CD14-positive monocyte (primary cell): Measurements from ENCODE around the gene COL4A1. TPM values are rescaled to one million over a fixed set of nuclear protein-coding genes. Genes with fewer than 3 reads are reported as not detected.

Experiments
- DNase-seq, 3 donors: peaks; one replicate each; pipeline ENCODE4 v3.0.0-alpha.2; 2011 to 2022
- H2AFZ ChIP-seq: 2 replicates; pipeline ENCODE4 v1.6.0; 2012; ENCODE audit warnings: mild to moderate bottlenecking, low read depth, low read length, inconsistent platforms; ENCODE audit not compliant: insufficient read depth, poor library complexity, severe bottlenecking
- H3K27ac ChIP-seq, 2 donors: 1 replicate in 1 of 2; 2 replicates in 1 of 2; pipeline ENCODE4 v1.5.1; 2012 to 2013; ENCODE audit warnings: low read length in 2 of 2, control low read depth in 1 of 2, inconsistent platforms in 1 of 2, low read depth in 1 of 2, mild to moderate bottlenecking in 1 of 2
- H3K27me3 ChIP-seq, 2 donors: one replicate each; pipeline versions ENCODE4 v1.6.0 to v1.6.1; 2011 to 2013; ENCODE audit warnings: low read length in 2 of 2; ENCODE audit not compliant: control insufficient read depth in 2 of 2, insufficient read depth in 2 of 2
- H3K36me3 ChIP-seq, 2 donors: replicated peaks in 1 of 2; 1 replicate in 1 of 2; 2 replicates in 1 of 2; pipeline versions ENCODE4 v1.5.1 to v1.6.1; 2012 to 2013; ENCODE audit warnings: low read length in 2 of 2, control low read depth in 1 of 2, inconsistent platforms in 1 of 2, mild to moderate bottlenecking in 1 of 2; ENCODE audit not compliant: insufficient read depth in 2 of 2, control insufficient read depth in 1 of 2
- H3K4me1 ChIP-seq, 2 donors: 1 replicate in 1 of 2; 2 replicates in 1 of 2; pipeline versions ENCODE4 v1.5.1 to v1.6.1; 2012 to 2013; ENCODE audit warnings: low read length in 2 of 2, control low read depth in 1 of 2, inconsistent platforms in 1 of 2, mild to moderate bottlenecking in 1 of 2, moderate library complexity in 1 of 2; ENCODE audit not compliant: insufficient read depth in 2 of 2, control insufficient read depth in 1 of 2
- H3K4me2 ChIP-seq: replicated peaks from 2 replicates; pipeline ENCODE3; 2012; ENCODE audit warnings: low read length, moderate library complexity, mild to moderate bottlenecking; ENCODE audit not compliant: poor library complexity, severe bottlenecking; ENCODE audit errors: extremely low read depth
- H3K4me3 ChIP-seq, 3 experiments: fragments of 200-600 bp in 1 of 3; sonication (generic) in 1 of 3; replicated peaks in 1 of 3; 1 replicate in 2 of 3; 2 replicates in 1 of 3; pipeline ENCODE4 v1.5.1; 2011 to 2013; ENCODE audit warnings: low read length in 3 of 3, mild to moderate bottlenecking in 3 of 3, control low read depth in 2 of 3, low read depth in 2 of 3, inconsistent platforms in 1 of 3, moderate library complexity in 1 of 3
- H3K79me2 ChIP-seq: 2 replicates; pipeline ENCODE4 v1.6.0; 2012; ENCODE audit warnings: mild to moderate bottlenecking, control low read depth, inconsistent platforms, low read length, moderate library complexity; ENCODE audit not compliant: insufficient read depth
- H3K9ac ChIP-seq: 2 replicates; pipeline ENCODE4 v1.6.0; 2017; ENCODE audit warnings: low read length, mild to moderate bottlenecking; ENCODE audit not compliant: insufficient read depth, poor library complexity, severe bottlenecking
- H3K9me3 ChIP-seq, 2 donors: replicated peaks in 1 of 2; 1 replicate in 1 of 2; 2 replicates in 1 of 2; pipeline versions ENCODE4 v1.5.1 to v1.6.1; 2012 to 2013; ENCODE audit warnings: low read length in 2 of 2, control low read depth in 1 of 2; ENCODE audit not compliant: control insufficient read depth in 1 of 2, insufficient read depth in 1 of 2
- H4K20me1 ChIP-seq: 2 replicates; pipeline ENCODE4 v1.6.0; 2012; ENCODE audit warnings: mild to moderate bottlenecking, low read length, control low read depth, moderate library complexity; ENCODE audit not compliant: insufficient read depth
- H3K27ac Mint-ChIP-seq, 7 donors: one replicate each; pipeline ENCODE4 v1.8.0; 2020; ENCODE audit warnings: mild to moderate bottlenecking in 7 of 7, mixed read lengths in 7 of 7, moderate library complexity in 6 of 7, inconsistent platforms in 2 of 7
- H3K27me3 Mint-ChIP-seq, 3 donors: one replicate each; pipeline ENCODE4 v1.8.0; 2021 to 2022; ENCODE audit warnings: low read depth in 3 of 3, mild to moderate bottlenecking in 3 of 3, mixed read lengths in 3 of 3, moderate library complexity in 3 of 3, inconsistent platforms in 1 of 3
- H3K36me3 Mint-ChIP-seq, 2 donors: one replicate each; pipeline ENCODE4 v1.8.0; 2020; ENCODE audit warnings: mixed read lengths in 2 of 2, inconsistent platforms in 1 of 2, mild to moderate bottlenecking in 1 of 2
- H3K4me1 Mint-ChIP-seq: one replicate; pipeline ENCODE4 v1.8.0; 2020; ENCODE audit warnings: mild to moderate bottlenecking, mixed read lengths
- H3K4me3 Mint-ChIP-seq, 2 donors: one replicate each; pipeline ENCODE4 v1.8.0; 2020; ENCODE audit warnings: mild to moderate bottlenecking in 2 of 2, mixed read lengths in 2 of 2, moderate library complexity in 1 of 2
- H3K9me3 Mint-ChIP-seq, 7 donors: one replicate each; pipeline ENCODE4 v1.8.0; 2020 to 2022; ENCODE audit warnings: mixed read lengths in 7 of 7, mild to moderate bottlenecking in 6 of 7, moderate library complexity in 6 of 7, inconsistent platforms in 2 of 7
- CTCF ChIP-seq: fragments of 200-600 bp; IDR thresholded peaks from one replicate; pipeline ENCODE4 v1.8.0; 2022; ENCODE audit warnings: antibody characterized with exemption, mild to moderate bottlenecking
- WGBS: methylation state at CpG from one replicate; pipeline ENCODE4 v1.1.5; 2013; ENCODE audit warnings: missing lambda C conversion rate; ENCODE audit not compliant: insufficient coverage; 5-methylcytosine and 5-hydroxymethylcytosine counted together
- intact Hi-C, 2 donors: fragments of 100-400 bp; cut with micrococcal nuclease; formaldehyde crosslinking; loops; one replicate each; pipeline versions ENCODE4 v1.15.0 to v1.15.1; 2023
- polyA plus RNA-seq, 3 donors: library from polyadenylated mRNA; depleted of rRNA in 1 of 3; unstranded in 2 of 3; stranded (reverse) in 1 of 3; fragments of 300-500 nt in 2 of 3; fragments of >200 nt in 1 of 3; fragmentation: Illumina TruSeq in 2 of 3; gene quantifications; 1 replicate in 2 of 3; 2 replicates in 1 of 3; pipeline ENCODE4 v1.2.3, GENCODE V29; 2012 to 2021

Gene COL4A1
- polyA plus RNA-seq, 3 donors, result 0.16 to 0.25 TPM; not detected in 1

DNA sequence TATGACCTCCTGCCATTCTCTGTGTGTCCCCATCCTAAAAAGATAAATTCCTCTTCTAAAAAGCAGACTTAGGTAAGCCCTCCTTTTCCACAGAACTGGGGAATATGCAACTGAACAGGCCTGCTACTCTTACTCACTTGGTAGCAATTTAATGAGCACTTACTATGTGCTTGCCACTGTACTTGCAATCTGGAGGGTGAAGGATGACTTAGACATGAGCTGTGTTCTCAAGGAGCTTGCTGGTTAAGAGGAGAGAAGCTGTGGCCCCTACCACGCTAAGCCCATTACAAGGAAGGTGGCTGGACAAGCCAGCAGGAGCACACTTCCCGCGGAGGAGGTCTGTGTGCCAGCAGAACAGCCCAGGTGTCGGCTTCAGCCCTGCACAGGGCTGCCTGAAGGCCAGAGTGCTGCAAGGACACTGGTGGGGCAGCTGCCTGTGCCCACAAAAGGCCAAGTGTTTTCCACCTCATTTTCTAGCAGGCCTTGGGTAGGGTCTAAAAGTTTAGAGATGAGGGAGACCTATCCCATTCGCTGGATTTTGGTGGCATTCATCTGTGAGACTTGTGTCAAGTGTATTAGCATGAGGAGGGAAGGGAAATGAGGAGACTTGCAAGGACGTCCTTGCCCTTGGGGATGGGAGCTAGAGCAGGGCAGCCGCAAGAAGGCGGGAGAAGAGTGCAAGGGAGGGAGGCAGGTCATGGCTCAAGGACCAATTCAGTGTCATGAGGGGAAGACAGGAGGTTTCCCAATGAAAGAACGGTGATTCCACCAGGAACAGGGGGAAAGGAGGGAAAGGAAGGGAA lies 52.0 kb downstream of the COL4A1 start:
- peaks cover 0 to 4% (median 3%) of the 10 kb centered on the region in 7 donors for H3K9me3 Mint-ChIP-seq
- no peaks in the 10 kb centered on the region for H3K36me3 Mint-ChIP-seq
- Histone ChIP-seq H3K36me3 (no peaks in the 10 kb centered on the region), H3K79me2 (no peaks in the 10 kb centered on the region), H3K9me3 (no peaks in the 10 kb centered on the region), H3K9ac (no peak overlapping the region), H3K4me1 (no peaks in the 10 kb centered on the region), H3K4me3 (no peak overlapping the region), H3K27me3 (peaks cover 0 to 2% of the 10 kb centered on the region in 2 donors), H2AFZ (no peak overlapping the region), H3K4me2 (no peak overlapping the region), H3K27ac (no peak overlapping the region), H4K20me1 (no peaks in the 10 kb centered on the region)
- no peak overlapping the region for H3K4me3 Mint-ChIP-seq
- DNase-seq, result no peak
- H3K27me3 Mint-ChIP-seq, result peaks cover 11 to 14% (median 14%) of the 10 kb centered on the region in 3 donors
- H3K4me1 Mint-ChIP-seq, result no peaks in the 10 kb centered on the region
- no peak for TF ChIP-seq CTCF
- WGBS, result 73% methylated on average over 8 of the region's 9 CpGs
- intact Hi-C loops, result no loop called here
- H3K27ac Mint-ChIP-seq, result peak overlapping the region in 1 of 7 donors; percentile 24

- H3K79me2 ChIP-seq, result no peaks in the 10 kb centered on the region
- no peaks in the 10 kb centered on the region for H3K4me1 Mint-ChIP-seq
- H2AFZ ChIP-seq, result no peak overlapping the region
- DNase-seq, result no peak
- no peak overlapping the region for H3K27ac Mint-ChIP-seq
- H3K27ac ChIP-seq, result no peak overlapping the region
- peaks cover 0 to 4% (median 3%) of the 10 kb centered on the region in 7 donors for H3K9me3 Mint-ChIP-seq
- intact Hi-C loops, result no loop called here
- no peaks in the 10 kb centered on the region for H4K20me1 ChIP-seq
- TF ChIP-seq CTCF, result no peak
- H3K27me3 Mint-ChIP-seq, result peaks cover 11 to 14% (median 11%) of the 10 kb centered on the region in 3 donors
- no peaks in the 10 kb centered on the region for H3K36me3 ChIP-seq
- H3K36me3 Mint-ChIP-seq, result no peaks in the 10 kb centered on the region
- no peak overlapping the region for H3K9ac ChIP-seq
- H3K4me2 ChIP-seq, result no peak overlapping the region
- peaks cover 0 to 2% of the 10 kb centered on the region in 2 donors for H3K27me3 ChIP-seq
- no peaks in the 10 kb centered on the region for H3K4me1 ChIP-seq
- WGBS, result 94% methylated on average over 3 of the region's 7 CpGs
- H3K9me3 ChIP-seq, result no peaks in the 10 kb centered on the region
- H3K4me3 Mint-ChIP-seq, result no peak overlapping the region
- H3K4me3 ChIP-seq, result no peak overlapping the region
Measured at GRCh38 chr13:110254151-110254679, 52.7 kb downstream of the COL4A1 start.
